GM12878 (cell line): ENCODE data around the gene LOXL3. TPM values are rescaled to one million over a fixed set of nuclear protein-coding genes. Genes with fewer than 3 reads are reported as not detected.

ENCODE experiments used
- ATF2 ChIP-seq: IDR thresholded peaks from 2 replicates; pipeline ENCODE4 v1.6.1; 2012; ENCODE audit warnings: low read length, inconsistent platforms
- ATF7 ChIP-seq: fragments of 450-650 bp; IDR thresholded peaks from 2 replicates; pipeline ENCODE4 v1.6.1; 2016; ENCODE audit warnings: low read depth, mild to moderate bottlenecking
- BCL11A ChIP-seq: IDR thresholded peaks from 2 replicates; pipeline ENCODE4 v1.6.1; 2011; ENCODE audit warnings: low read depth, low read length
- CBX5 ChIP-seq: sonication (generic); IDR thresholded peaks from 2 replicates; pipeline ENCODE4 v1.6.1; 2016; ENCODE audit warnings: low read depth, moderate library complexity, mild to moderate bottlenecking, inconsistent platforms
- DPF2 ChIP-seq: fragments of 450-650 bp; IDR thresholded peaks from 2 replicates; pipeline ENCODE4 v1.6.1; 2017; ENCODE audit warnings: mild to moderate bottlenecking
- E2F4 ChIP-seq: IDR thresholded peaks from 2 replicates; pipeline ENCODE4 v1.6.1; 2012; ENCODE audit warnings: low read depth, low read length, improper control_type of control experiment
- FOXM1 ChIP-seq: IDR thresholded peaks from 2 replicates; pipeline ENCODE4 v1.6.1; 2012; ENCODE audit warnings: low read depth, mild to moderate bottlenecking, inconsistent platforms, low read length, moderate library complexity
- JUNB ChIP-seq: IDR thresholded peaks from 2 replicates; pipeline ENCODE4 v1.6.1; 2016; ENCODE audit warnings: antibody characterized with exemption, mild to moderate bottlenecking
- JUND ChIP-seq: IDR thresholded peaks from 2 replicates; pipeline ENCODE4 v1.6.1; 2012; ENCODE audit warnings: low read depth, mild to moderate bottlenecking, low read length, improper control_type of control experiment, moderate library complexity
- PBX3 ChIP-seq: IDR thresholded peaks from 2 replicates; pipeline ENCODE4 v1.6.1; 2011; ENCODE audit warnings: mild to moderate bottlenecking, low read depth, low read length, moderate library complexity; ENCODE audit not compliant: insufficient replicate concordance
- RAD21 ChIP-seq: IDR thresholded peaks from 2 replicates; pipeline ENCODE4 v1.6.1; 2011; ENCODE audit warnings: mild to moderate bottlenecking, low read depth, low read length, moderate library complexity; ENCODE audit not compliant: insufficient read depth
- YY1 ChIP-seq: IDR thresholded peaks from 2 replicates; pipeline ENCODE4 v1.6.1; 2011; ENCODE audit warnings: low read depth, mild to moderate bottlenecking, low read length
- ZBTB40 ChIP-seq: fragments of 450-650 bp; IDR thresholded peaks from 2 replicates; pipeline ENCODE4 v1.6.1; 2016; ENCODE audit warnings: mild to moderate bottlenecking, moderate library complexity, borderline replicate concordance
- ZNF384 ChIP-seq: IDR thresholded peaks from 2 replicates; pipeline ENCODE4 v1.6.1; 2012; ENCODE audit warnings: low read depth, mild to moderate bottlenecking, low read length, improper control_type of control experiment, borderline replicate concordance
- polyA plus RNA-seq, 11 experiments: library from polyadenylated mRNA; depleted of rRNA in 4 of 11; unstranded in 6 of 11; stranded (reverse) in 5 of 11; fragments of >200 nt; fragmentation: Nextera tagmentation in 4 of 11; fragmentation: Illumina TruSeq in 1 of 11; extraction: Ambion mirVana in 4 of 11; extraction: Trizol in 1 of 11; gene quantifications; 1 replicate in 1 of 11; 2 replicates in 10 of 11; pipeline versions ENCODE4 v1.2.1 to v1.2.3, GENCODE V29; 2011 to 2016; ENCODE audit warnings: inconsistent platforms in 2 of 11, missing spikeins in 2 of 11, low read depth in 1 of 11
- total RNA-seq, 4 experiments: library from RNA; depleted of rRNA in 3 of 4; stranded (reverse); fragments of >200 nt in 3 of 4; fragmentation: Illumina TruSeq in 1 of 4; extraction: Trizol in 1 of 4; gene quantifications; 2 replicates each; pipeline versions ENCODE4 v1.2.1 to v1.2.3, GENCODE V29; 2013 to 2021

LOXL3 gene
- total and polyA plus RNA-seq, 10 of the 15 experiments (the other 5 are each of a cell fraction or from before 2014, with no cell fraction given) = 6.2 to 40.9 (median 23.3) TPM

- TF ChIP-seq DPF2 = peak; percentile 72
- peak; percentile 76 for TF ChIP-seq YY1
- no peak for TF ChIP-seq ZNF384
- peak; percentile 97 for TF ChIP-seq JUNB
- peak; percentile 86 for TF ChIP-seq JUND
- no peak for TF ChIP-seq ATF7
- no peak for TF ChIP-seq E2F4
- TF ChIP-seq PBX3 = no peak
- TF ChIP-seq CBX5 = peak; percentile 80; the same call in 1 of the 2 replicates
- TF ChIP-seq ATF2 = peak; percentile 71; the same call in 1 of the 2 replicates
- peak; percentile 69; the same call in 1 of the 2 replicates for TF ChIP-seq FOXM1
- TF ChIP-seq ZBTB40 = no peak
- 0 out of 2 replicates have a peak, but pooled peaks have one; percentile 19 for TF ChIP-seq BCL11A
- TF ChIP-seq RAD21 = 0 out of 2 replicates have a peak, but pooled peaks have one; percentile 18
- TF ChIP-seq, all 136 proteins: peak for 20
Measured at GRCh38 chr2:74584088-74584645, 30.4 kb upstream of the LOXL3 start (continued).
